PC-3 (cell line): ENCODE measurements around the gene TFEC. TPM values are rescaled to one million over a fixed set of nuclear protein-coding genes. Genes with fewer than 3 reads are reported as not detected.

ENCODE experiments used
- ATAC-seq: fragments of 200-7000 bp; cut with Tn5 transposase; 2 replicates; pipeline ENCODE4 v1.9.1; 2020; ENCODE audit warnings: mild to moderate bottlenecking, moderate library complexity
- BruUV-seq: library from RNA; stranded (reverse); fragments of 400-500 nt; replicated peaks from 2 replicates; lab custom pipeline; 2021; lab: Mats Ljungman, UMichigan
- CTCF ChIA-PET: fragments of 300-600 bp; sonication (Branson Sonifier 250); formaldehyde crosslinking; loops from one replicate; lab custom pipeline; 2022; ENCODE audit warnings: antibody characterized with exemption; lab: Charles Lee
- POLR2A ChIA-PET: fragments of 300-600 bp; sonication (Branson Sonifier 250); formaldehyde crosslinking; loops from one replicate; lab custom pipeline; 2022; ENCODE audit warnings: antibody characterized with exemption; ENCODE audit not compliant: unreplicated experiment; lab: Charles Lee
- DNase-seq: peaks from one replicate; pipeline ENCODE4 v3.0.0-alpha.2; 2015
- H2AFZ ChIP-seq: fragments of 300-600 bp; sonication (generic); 2 replicates; pipeline ENCODE4 v1.6.0; 2016; ENCODE audit warnings: antibody characterized with exemption, low read length
- H3F3A ChIP-seq: fragments of 300-600 bp; sonication (generic); one replicate; pipeline ENCODE4 v1.6.0; 2017; ENCODE audit warnings: antibody characterized with exemption, low read length, control low read depth, mild to moderate bottlenecking; ENCODE audit not compliant: unreplicated experiment
- H3K27ac ChIP-seq: fragments of 300-600 bp; sonication (generic); 2 replicates; pipeline ENCODE4 v1.5.1; 2016; ENCODE audit warnings: mild to moderate bottlenecking, low read length
- H3K27me3 ChIP-seq: fragments of 300-600 bp; sonication (generic); 2 replicates; pipeline ENCODE4 v1.6.1; 2016; ENCODE audit warnings: low read length, mixed read lengths
- H3K36me3 ChIP-seq: fragments of 300-600 bp; sonication (generic); 2 replicates; pipeline ENCODE4 v1.6.1; 2016; ENCODE audit warnings: low read depth, mixed run types, low read length, mixed read lengths
- H3K4me1 ChIP-seq: fragments of 300-600 bp; sonication (generic); 2 replicates; pipeline ENCODE4 v1.5.1; 2016; ENCODE audit warnings: low read length; ENCODE audit not compliant: insufficient read depth
- H3K4me2 ChIP-seq: fragments of 300-600 bp; sonication (generic); 2 replicates; pipeline ENCODE4 v1.6.0; 2016; ENCODE audit warnings: low read length
- H3K4me3 ChIP-seq: fragments of 300-600 bp; sonication (generic); 2 replicates; pipeline ENCODE4 v1.5.1; 2016; ENCODE audit warnings: mild to moderate bottlenecking, low read length, mixed read lengths
- H3K79me2 ChIP-seq: fragments of 300-600 bp; sonication (generic); 2 replicates; pipeline ENCODE4 v1.6.1; 2017; ENCODE audit warnings: low read length, mixed read lengths
- H3K9ac ChIP-seq: fragments of 300-600 bp; sonication (generic); 2 replicates; pipeline ENCODE4 v1.6.0; 2016; ENCODE audit warnings: mild to moderate bottlenecking, low read length
- H3K9me2 ChIP-seq: fragments of 300-600 bp; sonication (generic); replicated peaks from 2 replicates; pipeline ENCODE4 v1.6.1; 2016; ENCODE audit warnings: mixed run types, low read length, mixed read lengths
- H3K9me3 ChIP-seq: fragments of 300-600 bp; sonication (generic); 2 replicates; pipeline ENCODE4 v1.6.1; 2016; ENCODE audit warnings: low read length, mixed read lengths
- H4K20me1 ChIP-seq: fragments of 300-600 bp; sonication (generic); 2 replicates; pipeline ENCODE4 v1.6.1; 2016; ENCODE audit warnings: low read length, mixed read lengths
- CTCF ChIP-seq: fragments of 300-600 bp; sonication (generic); conservative IDR thresholded peaks from 2 replicates; pipeline ENCODE4 v1.5.1; 2017; ENCODE audit warnings: antibody characterized with exemption, low read depth, mild to moderate bottlenecking, low read length
- EZH2 ChIP-seq: fragments of 300-600 bp; sonication (generic); IDR thresholded peaks from one replicate; pipeline ENCODE4 v1.6.1; 2017; ENCODE audit warnings: antibody characterized with exemption, mild to moderate bottlenecking, low read length; ENCODE audit not compliant: unreplicated experiment
- EZH2phosphoT487 ChIP-seq: fragments of 300-600 bp; sonication (generic); IDR thresholded peaks from 2 replicates; pipeline ENCODE4 v1.6.1; 2018; ENCODE audit warnings: mild to moderate bottlenecking, antibody characterized with exemption, low read length, borderline replicate concordance
- intact Hi-C: fragments of 100-400 bp; cut with micrococcal nuclease; formaldehyde crosslinking; loops from 2 replicates; pipeline ENCODE4 v1.9.0; 2023
- total RNA-seq: library from RNA; depleted of rRNA; stranded (reverse); fragments of >200 nt; gene quantifications from 2 replicates; pipeline ENCODE4 v1.2.3, GENCODE V29; 2014

TFEC gene
- total RNA-seq, 1 experiment from 2014 or later: 0.15 TPM

- Histone ChIP-seq H3K4me1 (no peaks in the 10 kb centered on the region), H3K4me3 (no peak overlapping the region), H2AFZ (no peak overlapping the region), H3F3A (no peaks in the 10 kb centered on the region), H4K20me1 (no peaks in the 10 kb centered on the region), H3K27ac (no peak overlapping the region), H3K9me3 (no peaks in the 10 kb centered on the region), H3K9ac (no peak overlapping the region), H3K27me3 (no peaks in the 10 kb centered on the region), H3K4me2 (no peak overlapping the region), H3K36me3 (no peaks in the 10 kb centered on the region), H3K9me2 (no peaks in the 10 kb centered on the region), H3K79me2 (no peaks in the 10 kb centered on the region)
- no TSS peak for BruUV-seq
- intact Hi-C loops: no loop called here
- no peak for TF ChIP-seq CTCF
- no peak for TF ChIP-seq EZH2phosphoT487
- no peak for TF ChIP-seq EZH2
- ChIA-PET POLR2A (no interaction called here), CTCF (no interaction called here)
- ATAC-seq (no peak), DNase-seq (no peak)
Observed at GRCh38 chr7:115997221-115997620, 33.3 kb downstream of the TFEC start.

GRCh38 chr7:115995701-115996100 lies 34.9 kb downstream of the TFEC start:
- ATAC-seq (no peak), DNase-seq (no peak)
- Histone ChIP-seq H4K20me1 (no peaks in the 10 kb centered on the region), H2AFZ (no peak overlapping the region), H3F3A (no peaks in the 10 kb centered on the region), H3K4me2 (no peak overlapping the region), H3K27me3 (no peaks in the 10 kb centered on the region), H3K9me3 (no peaks in the 10 kb centered on the region), H3K4me3 (no peak overlapping the region), H3K4me1 (no peaks in the 10 kb centered on the region), H3K9ac (no peak overlapping the region), H3K27ac (no peak overlapping the region), H3K36me3 (no peaks in the 10 kb centered on the region), H3K79me2 (no peaks in the 10 kb centered on the region), H3K9me2 (no peaks in the 10 kb centered on the region)
- no TSS peak for BruUV-seq
- POLR2A ChIA-PET: no interaction called here
- CTCF ChIA-PET: no interaction called here
- intact Hi-C loops: no loop called here
- TF ChIP-seq EZH2 (no peak), CTCF (no peak), EZH2phosphoT487 (no peak)

- intact Hi-C loops: no loop called here
- BruUV-seq: no TSS peak
- DNase-seq: no peak
Observed at GRCh38 chr7:115988401-115988800, 42.2 kb downstream of the TFEC start.

More at GRCh38 chr7:115988401-115988800, 42.2 kb downstream of the TFEC start:
- no peaks in the 10 kb centered on the region for H3K4me1 ChIP-seq
- no peaks in the 10 kb centered on the region for H3K79me2 ChIP-seq
- no peak for ATAC-seq
- H4K20me1 ChIP-seq: no peaks in the 10 kb centered on the region
- H3K27ac ChIP-seq: no peak overlapping the region
- CTCF ChIA-PET: no interaction called here
- TF ChIP-seq CTCF (no peak), EZH2phosphoT487 (no peak), EZH2 (no peak)
- POLR2A ChIA-PET: no interaction called here
- H3F3A ChIP-seq: no peaks in the 10 kb centered on the region
- no peaks in the 10 kb centered on the region for H3K9me3 ChIP-seq
- H3K27me3 ChIP-seq: peaks cover 10% of the 10 kb centered on the region; the same call in 1 of the 2 replicates
- H3K4me3 ChIP-seq: no peak overlapping the region
- H3K36me3 ChIP-seq: no peaks in the 10 kb centered on the region
- H3K4me2 ChIP-seq: no peak overlapping the region
- H3K9me2 ChIP-seq: no peaks in the 10 kb centered on the region
- no peak overlapping the region for H3K9ac ChIP-seq
- no peak overlapping the region for H2AFZ ChIP-seq
